H9 (cell line): ENCODE data around the gene LCNL1. TPM values are rescaled to one million over a fixed set of nuclear protein-coding genes. Genes with fewer than 3 reads are reported as not detected.

Source experiments
- DNase-seq: peaks from one replicate; pipeline ENCODE4 v3.0.0-alpha.2; 2017
- H2AFZ ChIP-seq: one replicate; pipeline ENCODE4 v1.6.1; 2013; ENCODE audit warnings: mild to moderate bottlenecking, low read length, control low read depth, moderate library complexity
- H2AK5ac ChIP-seq: 2 replicates; pipeline ENCODE4 v1.6.1; 2013; ENCODE audit warnings: low read length, control low read depth, mixed read lengths; ENCODE audit not compliant: insufficient read length
- H2BK120ac ChIP-seq: one replicate; pipeline ENCODE4 v1.6.1; 2013; ENCODE audit warnings: low read depth, mild to moderate bottlenecking, low read length, control low read depth, inconsistent platforms; ENCODE audit not compliant: poor library complexity, severe bottlenecking
- H2BK12ac ChIP-seq: 2 replicates; pipeline ENCODE4 v1.6.1; 2013; ENCODE audit warnings: low read length, control low read depth, mixed read lengths, low read depth; ENCODE audit not compliant: insufficient read length
- H2BK15ac ChIP-seq: 2 replicates; pipeline ENCODE4 v1.6.1; 2013; ENCODE audit warnings: low read depth, low read length, control low read depth
- H2BK20ac ChIP-seq: one replicate; pipeline ENCODE4 v1.6.1; 2013; ENCODE audit warnings: low read depth, mild to moderate bottlenecking, low read length, control low read depth, inconsistent platforms; ENCODE audit not compliant: poor library complexity, severe bottlenecking
- H2BK5ac ChIP-seq: 2 replicates; pipeline ENCODE4 v1.6.1; 2013; ENCODE audit warnings: low read length, control low read depth, mixed read lengths; ENCODE audit not compliant: insufficient read length
- H3K14ac ChIP-seq: 2 replicates; pipeline ENCODE4 v1.6.1; 2013; ENCODE audit warnings: low read length, control low read depth; ENCODE audit not compliant: insufficient read depth
- H3K18ac ChIP-seq: 2 replicates; pipeline ENCODE4 v1.6.1; 2013; ENCODE audit warnings: low read depth, mild to moderate bottlenecking, mixed read lengths, low read length, control low read depth; ENCODE audit not compliant: insufficient read length
- H3K23ac ChIP-seq: 2 replicates; pipeline ENCODE4 v1.6.1; 2013; ENCODE audit warnings: low read length, control low read depth, mixed read lengths, low read depth; ENCODE audit not compliant: insufficient read length
- H3K23me2 ChIP-seq: 2 replicates; pipeline ENCODE4 v1.6.1; 2013; ENCODE audit warnings: low read depth, mild to moderate bottlenecking, mixed read lengths, low read length, control low read depth; ENCODE audit not compliant: insufficient read length, poor library complexity, severe bottlenecking
- H3K27ac ChIP-seq: 2 replicates; pipeline ENCODE4 v1.5.1; 2013; ENCODE audit warnings: low read length, control low read depth, mixed read lengths, low read depth; ENCODE audit not compliant: insufficient read length
- H3K27me3 ChIP-seq: 2 replicates; pipeline ENCODE4 v1.6.1; 2013; ENCODE audit warnings: low read length, control low read depth, inconsistent platforms; ENCODE audit not compliant: insufficient read depth
- H3K4ac ChIP-seq: 2 replicates; pipeline ENCODE4 v1.6.1; 2013; ENCODE audit warnings: low read depth, mild to moderate bottlenecking, control low read depth, inconsistent platforms, low read length, moderate library complexity
- H3K4me1 ChIP-seq: 2 replicates; pipeline ENCODE4 v1.6.1; 2013; ENCODE audit warnings: low read length, control low read depth, inconsistent platforms; ENCODE audit not compliant: insufficient read depth
- H3K4me2 ChIP-seq: 2 replicates; pipeline ENCODE4 v1.6.1; 2013; ENCODE audit warnings: low read length, control low read depth, mixed read lengths; ENCODE audit not compliant: insufficient read length, insufficient read depth
- H3K56ac ChIP-seq: 2 replicates; pipeline ENCODE4 v1.6.1; 2013; ENCODE audit warnings: low read depth, mild to moderate bottlenecking, mixed read lengths, low read length, control low read depth; ENCODE audit not compliant: insufficient read length
- H3K79me1 ChIP-seq: 2 replicates; pipeline ENCODE4 v1.6.1; 2013; ENCODE audit warnings: low read depth, mild to moderate bottlenecking, moderate library complexity, low read length, control low read depth, inconsistent platforms; ENCODE audit not compliant: insufficient read depth, poor library complexity, severe bottlenecking
- H3K79me2 ChIP-seq: 2 replicates; pipeline ENCODE4 v1.6.1; 2013; ENCODE audit warnings: low read length, control low read depth, inconsistent platforms; ENCODE audit not compliant: insufficient read depth
- H3K9ac ChIP-seq: 2 replicates; pipeline ENCODE4 v1.6.1; 2013; ENCODE audit warnings: low read length, control low read depth, mixed read lengths; ENCODE audit not compliant: insufficient read length; ENCODE audit errors: extremely low read depth
- H3K9me3 ChIP-seq: one replicate; pipeline ENCODE4 v1.6.1; 2013; ENCODE audit warnings: low read depth, low read length, inconsistent platforms; ENCODE audit not compliant: control insufficient read depth
- H3T11ph ChIP-seq: one replicate; pipeline ENCODE4 v1.6.1; 2013; ENCODE audit warnings: mild to moderate bottlenecking, low read length, control low read depth, inconsistent platforms
- H4K20me1 ChIP-seq: one replicate; pipeline ENCODE4 v1.6.1; 2013; ENCODE audit not compliant: control insufficient read depth, insufficient read length, insufficient read depth
- H4K5ac ChIP-seq: 2 replicates; pipeline ENCODE4 v1.6.1; 2013; ENCODE audit warnings: low read depth, mild to moderate bottlenecking, mixed read lengths, low read length, control low read depth; ENCODE audit not compliant: insufficient read length
- H4K8ac ChIP-seq: replicated peaks from 2 replicates; pipeline ENCODE4 v1.6.1; 2013; ENCODE audit warnings: low read length, control low read depth, mixed read lengths, low read depth; ENCODE audit not compliant: insufficient read length
- H4K91ac ChIP-seq: 2 replicates; pipeline ENCODE4 v1.6.1; 2013; ENCODE audit warnings: low read depth, mild to moderate bottlenecking, moderate library complexity, mixed read lengths, low read length, control low read depth; ENCODE audit not compliant: insufficient read length
- H3K27ac Mint-ChIP-seq, 3 experiments: 2 replicates in 2 of 3; 3 replicates in 1 of 3; pipeline ENCODE4 v1.8.0; 2020 to 2021; ENCODE audit warnings: mixed read lengths in 3 of 3, mild to moderate bottlenecking in 1 of 3, moderate library complexity in 1 of 3
- H3K27me3 Mint-ChIP-seq: 2 replicates; pipeline ENCODE4 v1.8.0; 2021; ENCODE audit warnings: low read depth, mild to moderate bottlenecking, moderate library complexity, mixed read lengths
- H3K36me3 Mint-ChIP-seq, 3 experiments: 2 replicates in 2 of 3; 3 replicates in 1 of 3; pipeline ENCODE4 v1.8.0; 2020 to 2021; ENCODE audit warnings: low read depth in 3 of 3, mixed read lengths in 3 of 3; ENCODE audit not compliant: insufficient read depth in 1 of 3
- H3K4me1 Mint-ChIP-seq, 2 experiments: 2 replicates each; pipeline ENCODE4 v1.8.0; 2020; ENCODE audit warnings: mixed read lengths in 2 of 2
- H3K4me3 Mint-ChIP-seq, 2 experiments: 2 replicates in 1 of 2; 3 replicates in 1 of 2; pipeline ENCODE4 v1.8.0; 2020 to 2021; ENCODE audit warnings: mild to moderate bottlenecking in 2 of 2, mixed read lengths in 2 of 2, moderate library complexity in 1 of 2
- H3K9me3 Mint-ChIP-seq, 2 experiments: 2 replicates in 1 of 2; 3 replicates in 1 of 2; pipeline ENCODE4 v1.8.0; 2020; ENCODE audit warnings: mild to moderate bottlenecking in 2 of 2, mixed read lengths in 2 of 2, moderate library complexity in 1 of 2
- CTCF ChIP-seq: fragments of 200-600 bp; sonication (generic); conservative IDR thresholded peaks from 3 replicates; pipeline ENCODE4 v1.8.0; 2021; ENCODE audit warnings: antibody characterized with exemption, mild to moderate bottlenecking
- WGBS: extraction: QIAGEN DNeasy Blood & Tissue Kit; methylation state at CpG from one replicate; pipeline ENCODE4 v1.1.7; 2013; ENCODE audit warnings: missing lambda C conversion rate, low lambda C conversion rate, mixed read lengths; ENCODE audit not compliant: insufficient read length; ENCODE audit errors: extremely low coverage; 5-methylcytosine and 5-hydroxymethylcytosine counted together
- total RNA-seq: library from RNA; stranded (reverse); gene quantifications from 2 replicates; pipeline ENCODE4 v1.2.1, GENCODE V29; 2021

Gene LCNL1
- total RNA-seq, 1 experiment from 2014 or later: 0.20 TPM

- Histone ChIP-seq H3K27me3 (no peaks in the 10 kb centered on the region), H3K4ac (no peak overlapping the region), H3K4me1 (no peaks in the 10 kb centered on the region), H3K23ac (no peak overlapping the region), H2BK120ac (no peak overlapping the region), H2BK20ac (no peak overlapping the region), H3K56ac (no peak overlapping the region), H2BK5ac (no peak overlapping the region), H3K23me2 (peaks cover 9% of the 10 kb centered on the region), H3K4me2 (peak overlapping the region; percentile 36), H4K8ac (no peak overlapping the region), H3K79me2 (no peaks in the 10 kb centered on the region), H3T11ph (no peak overlapping the region), H3K79me1 (no peaks in the 10 kb centered on the region), H2BK12ac (no peak overlapping the region), H2AK5ac (no peak overlapping the region), H4K91ac (no peak overlapping the region), H3K9me3 (no peaks in the 10 kb centered on the region), H3K27ac (no peak overlapping the region), H3K14ac (no peak overlapping the region), H2BK15ac (no peak overlapping the region), H3K18ac (no peak overlapping the region), H4K20me1 (peaks cover 2% of the 10 kb centered on the region), H2AFZ (no peak overlapping the region), H4K5ac (no peak overlapping the region), H3K9ac (no peak overlapping the region)
- Mint-ChIP-seq H3K27me3 (peaks cover 35% of the 10 kb centered on the region), H3K27ac (no peak overlapping the region), H3K36me3 (no peaks in the 10 kb centered on the region), H3K9me3 (no peaks in the 10 kb centered on the region), H3K4me3 (peak overlapping the region; percentile 45 to 74), H3K4me1 (peaks cover 0 to 8% of the 10 kb centered on the region in 2 experiments; a peak in 2 of 4 replicates)
- peak; percentile 85 for DNase-seq
- no CpG with 5 or more reads among the region's 19 CpGs for WGBS
- TF ChIP-seq CTCF: peak; percentile 95
Observed at GRCh38 chr9:137029058-137029936, 46.5 kb downstream of the LCNL1 start.
